DND-41 (cell line): ENCODE data around the gene ST6GALNAC3.

ENCODE experiments used
- CTCF ChIP-seq: IDR thresholded peaks from 2 replicates; pipeline ENCODE4 v1.5.1; 2012; ENCODE audit warnings: borderline replicate concordance, low read length, moderate library complexity, mild to moderate bottlenecking; ENCODE audit not compliant: poor library complexity, severe bottlenecking; ENCODE audit errors: extremely low read depth
- EZH2 ChIP-seq: IDR thresholded peaks from 3 replicates; pipeline ENCODE4 v1.6.1; 2012; ENCODE audit warnings: borderline replicate concordance, low read depth, mild to moderate bottlenecking, moderate library complexity, low read length, inconsistent platforms; ENCODE audit not compliant: severe bottlenecking

- TF ChIP-seq CTCF (no peak), EZH2 (no peak)
These were observed 20.2 kb upstream of the ST6GALNAC3 start for GRCh38 chr1:76054359-76054758.
